ENCODE measurements around the gene MMP20.

Gene MMP20

DNA sequence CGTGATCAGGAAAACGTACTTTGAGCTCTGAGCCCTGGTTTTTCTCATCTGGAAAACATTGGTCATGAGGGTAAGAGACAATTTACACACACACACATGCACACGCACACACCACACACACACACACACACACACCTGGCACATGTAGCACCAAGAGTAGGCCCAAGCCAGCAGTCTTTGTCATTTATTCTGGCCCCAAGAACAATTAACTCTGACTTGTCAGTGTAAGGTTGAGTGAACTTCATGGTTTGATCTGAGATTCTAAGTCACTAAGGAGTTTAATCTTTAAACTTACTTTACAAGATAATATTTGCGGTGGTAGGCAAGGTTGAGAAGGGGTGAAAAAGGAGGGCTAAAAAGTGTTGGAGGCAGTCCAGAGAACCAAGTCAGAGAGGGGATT is 44.1 kb downstream of the MMP20 start:
- Mint-ChIP-seq H3K27me3 (ENCODE audit: low read depth) (no peaks in the 10 kb centered on the region), H3K4me3 (no peak overlapping the region), H3K4me1 (peaks cover 5% of the 10 kb centered on the region), H3K27ac (peak overlapping the region; percentile 67 to 90 (median 87)), H3K9me3 (peaks cover 6% of the 10 kb centered on the region), H3K36me3 (ENCODE audit: low read depth) (no peaks in the 10 kb centered on the region)
- TF ChIP-seq, protein P1, sequence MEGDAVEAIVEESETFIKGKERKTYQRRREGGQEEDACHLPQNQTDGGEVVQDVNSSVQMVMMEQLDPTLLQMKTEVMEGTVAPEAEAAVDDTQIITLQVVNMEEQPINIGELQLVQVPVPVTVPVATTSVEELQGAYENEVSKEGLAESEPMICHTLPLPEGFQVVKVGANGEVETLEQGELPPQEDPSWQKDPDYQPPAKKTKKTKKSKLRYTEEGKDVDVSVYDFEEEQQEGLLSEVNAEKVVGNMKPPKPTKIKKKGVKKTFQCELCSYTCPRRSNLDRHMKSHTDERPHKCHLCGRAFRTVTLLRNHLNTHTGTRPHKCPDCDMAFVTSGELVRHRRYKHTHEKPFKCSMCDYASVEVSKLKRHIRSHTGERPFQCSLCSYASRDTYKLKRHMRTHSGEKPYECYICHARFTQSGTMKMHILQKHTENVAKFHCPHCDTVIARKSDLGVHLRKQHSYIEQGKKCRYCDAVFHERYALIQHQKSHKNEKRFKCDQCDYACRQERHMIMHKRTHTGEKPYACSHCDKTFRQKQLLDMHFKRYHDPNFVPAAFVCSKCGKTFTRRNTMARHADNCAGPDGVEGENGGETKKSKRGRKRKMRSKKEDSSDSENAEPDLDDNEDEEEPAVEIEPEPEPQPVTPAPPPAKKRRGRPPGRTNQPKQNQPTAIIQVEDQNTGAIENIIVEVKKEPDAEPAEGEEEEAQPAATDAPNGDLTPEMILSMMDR (IDR thresholded peaks at IDR 0.05; ENCODE audit: unreplicated experiment in 3 of 3), result no peak

DNA sequence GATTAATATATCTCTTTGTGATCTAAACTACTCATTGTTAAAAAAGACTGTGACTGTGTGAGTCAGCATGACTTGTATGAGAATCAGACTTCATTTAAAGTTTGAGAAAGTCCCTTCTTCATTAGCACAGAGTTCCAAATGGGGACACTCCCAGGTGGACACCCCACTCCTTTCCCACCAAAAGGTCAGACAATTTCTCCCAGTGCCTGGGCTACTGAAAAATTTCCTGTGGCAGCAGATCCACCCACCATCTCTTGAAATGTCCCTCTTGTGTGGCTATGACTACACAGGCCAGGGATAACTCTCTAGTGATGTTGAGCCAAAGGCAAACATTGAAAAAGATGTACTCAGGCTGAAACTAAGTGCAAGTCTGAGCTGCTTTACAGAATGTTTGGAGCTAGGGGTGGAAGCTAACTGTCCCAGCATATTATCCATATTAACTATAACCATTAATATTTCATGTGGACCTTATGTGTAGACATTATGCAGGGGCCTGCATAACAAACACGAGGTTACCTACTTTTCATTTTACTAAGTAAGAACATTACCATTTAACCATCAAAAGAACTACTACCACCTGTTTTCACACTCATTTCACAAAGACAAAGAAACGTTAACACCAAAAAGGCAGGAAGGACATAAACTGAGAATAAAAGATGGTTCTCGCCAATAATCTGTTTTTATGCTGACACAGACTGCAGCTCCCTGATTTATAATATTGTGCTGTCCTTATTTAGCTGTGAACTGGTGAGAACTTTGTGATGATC is 44.8 kb downstream of the MMP20 start:
- H3K27me3 Mint-ChIP-seq (ENCODE audit: low read depth), result no peaks in the 10 kb centered on the region

DNA sequence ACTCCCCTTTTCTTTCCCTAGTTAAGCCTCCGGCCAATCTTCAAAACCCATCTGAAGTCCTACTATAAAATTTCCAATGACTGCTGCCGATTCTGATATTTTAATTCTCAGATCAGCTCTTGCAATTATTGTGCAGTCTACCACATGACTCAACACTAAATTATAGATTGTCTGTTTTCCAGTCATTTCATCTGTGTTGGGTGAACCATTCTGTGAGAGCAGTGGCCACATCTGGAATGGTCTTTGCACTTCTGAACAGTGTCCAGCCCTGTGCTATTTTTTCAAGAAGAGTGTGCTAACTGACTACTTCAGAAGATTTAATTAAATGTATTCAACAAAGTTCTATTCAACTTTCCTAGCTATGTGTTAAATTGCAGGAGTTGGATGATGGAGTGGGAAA is 47.4 kb downstream of the MMP20 start:
- Mint-ChIP-seq H3K4me1 (peaks cover 5% of the 10 kb centered on the region), H3K4me3 (no peak overlapping the region), H3K27me3 (ENCODE audit: low read depth) (no peaks in the 10 kb centered on the region), H3K36me3 (ENCODE audit: low read depth) (no peaks in the 10 kb centered on the region), H3K27ac (no peak overlapping the region), H3K9me3 (no peaks in the 10 kb centered on the region)
- TF ChIP-seq, protein P1 (IDR thresholded peaks at IDR 0.05; ENCODE audit: unreplicated experiment in 3 of 3), result no peak

More for the DNA sequence above, 44.8 kb downstream of the MMP20 start:
- Mint-ChIP-seq H3K36me3 (ENCODE audit: low read depth) (no peaks in the 10 kb centered on the region), H3K27ac (peak overlapping the region; percentile 67 to 90 (median 87)), H3K4me3 (no peak overlapping the region), H3K4me1 (peaks cover 5% of the 10 kb centered on the region), H3K9me3 (no peaks in the 10 kb centered on the region)
- TF ChIP-seq, protein P1 (IDR thresholded peaks at IDR 0.05; ENCODE audit: unreplicated experiment in 3 of 3), result no peak

DNA sequence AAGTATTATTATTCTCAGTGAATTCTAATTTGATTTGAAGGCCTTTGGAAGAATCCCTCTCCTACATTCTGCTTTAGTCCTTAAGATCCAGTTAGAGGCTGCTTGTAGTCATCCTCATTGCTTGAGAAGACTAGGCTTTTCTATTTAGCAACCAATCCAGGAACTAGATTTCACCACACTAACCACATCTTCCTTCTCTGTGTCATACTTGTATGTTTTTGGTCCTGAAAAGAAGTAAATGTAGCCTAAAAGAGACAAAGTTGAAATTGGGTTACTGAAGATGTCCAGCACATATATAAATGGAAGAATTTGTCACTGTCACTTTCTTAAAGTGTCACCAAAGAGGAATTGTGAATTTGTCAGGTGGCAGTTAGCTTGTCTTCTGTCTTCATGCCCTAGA is 48.0 kb downstream of the MMP20 start:
- TF ChIP-seq, protein P1 (IDR thresholded peaks at IDR 0.05; ENCODE audit: unreplicated experiment in 3 of 3), result no peak
- no peaks in the 10 kb centered on the region for H3K9me3 Mint-ChIP-seq
- H3K27me3 Mint-ChIP-seq (ENCODE audit: low read depth), result no peaks in the 10 kb centered on the region
- H3K27ac Mint-ChIP-seq, result no peak overlapping the region
- no peaks in the 10 kb centered on the region for H3K36me3 Mint-ChIP-seq (ENCODE audit: low read depth)
- no peak overlapping the region for H3K4me3 Mint-ChIP-seq
- peaks cover 5% of the 10 kb centered on the region for H3K4me1 Mint-ChIP-seq

DNA sequence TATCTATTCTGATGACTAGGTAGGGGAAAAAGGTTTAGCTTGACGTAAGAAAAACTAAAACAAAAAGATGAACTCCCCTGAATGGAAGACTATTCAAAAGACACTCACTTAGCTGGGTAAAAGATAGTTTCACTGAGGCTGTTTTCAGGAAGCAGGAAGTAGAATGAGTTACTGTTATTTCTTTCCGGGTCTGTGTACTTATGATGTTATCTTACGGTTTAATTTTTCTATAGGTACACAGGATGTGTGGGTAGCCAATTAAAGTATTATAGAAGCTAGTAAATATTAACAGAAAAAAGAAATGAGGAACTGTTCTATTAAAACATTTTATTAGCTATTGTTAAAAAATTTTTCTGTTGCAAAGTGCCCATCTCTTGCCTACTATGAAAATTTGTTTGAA is 48.8 kb downstream of the MMP20 start:
- H3K36me3 Mint-ChIP-seq (ENCODE audit: low read depth), result no peaks in the 10 kb centered on the region
- TF ChIP-seq, protein P1 (IDR thresholded peaks at IDR 0.05; ENCODE audit: unreplicated experiment in 3 of 3), result no peak
- no peak overlapping the region for H3K27ac Mint-ChIP-seq
- no peak overlapping the region for H3K4me3 Mint-ChIP-seq
- H3K27me3 Mint-ChIP-seq (ENCODE audit: low read depth), result no peaks in the 10 kb centered on the region
- H3K9me3 Mint-ChIP-seq, result no peaks in the 10 kb centered on the region
- H3K4me1 Mint-ChIP-seq, result peaks cover 4% of the 10 kb centered on the region

DNA sequence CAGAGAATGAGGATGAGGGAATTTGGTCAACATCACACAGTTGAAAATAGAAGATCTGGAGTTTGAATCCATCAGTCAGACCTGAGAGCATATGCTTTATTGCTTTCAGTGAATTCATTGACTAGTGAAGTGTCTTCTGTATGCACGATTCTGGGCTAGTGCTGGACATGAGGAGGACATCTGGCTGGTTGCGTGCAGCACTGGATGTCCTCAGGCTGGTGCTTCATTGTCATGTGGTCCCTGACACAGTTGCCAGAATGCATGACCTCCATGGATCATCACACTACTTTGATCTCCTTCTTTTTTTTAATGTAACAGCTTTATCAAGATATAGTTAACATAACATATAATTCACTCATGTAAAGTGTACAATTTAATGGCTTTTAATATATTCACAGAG is 50.1 kb downstream of the MMP20 start:
- Mint-ChIP-seq H3K9me3 (peaks cover 3% of the 10 kb centered on the region), H3K4me3 (no peak overlapping the region), H3K36me3 (ENCODE audit: low read depth) (no peaks in the 10 kb centered on the region), H3K27me3 (ENCODE audit: low read depth) (no peaks in the 10 kb centered on the region), H3K4me1 (no peaks in the 10 kb centered on the region), H3K27ac (no peak overlapping the region)
- TF ChIP-seq, protein P1 (IDR thresholded peaks at IDR 0.05; ENCODE audit: unreplicated experiment in 3 of 3), result no peak

Data from nephron (organoid).